ENCODE measurements around the gene UBE2U.
A peak's percentile ranks its signal among the peaks of the same experiment; 100 is the strongest.

UBE2U gene

GRCh38 chr1:64179588-64179987, 23.8 kb upstream of the UBE2U start:
- DNase-seq (no peak), ATAC-seq (no peak)
- Mint-ChIP-seq H3K27ac (no peak overlapping the region), H3K27me3 (peaks cover 6% of the 10 kb centered on the region), H3K9me3 (no peaks in the 10 kb centered on the region), H3K4me1 (peaks cover 3% of the 10 kb centered on the region), H3K4me3 (no peak overlapping the region), H3K36me3 (ENCODE audit: low read depth) (no peaks in the 10 kb centered on the region)

- H3K4me1 Mint-ChIP-seq, result no peaks in the 10 kb centered on the region
- no peak for DNase-seq
- no peaks in the 10 kb centered on the region for H3K9me3 Mint-ChIP-seq
- no peak for ATAC-seq
- no peak overlapping the region for H3K27ac Mint-ChIP-seq
- no peak overlapping the region for H3K4me3 Mint-ChIP-seq
- no peaks in the 10 kb centered on the region for H3K36me3 Mint-ChIP-seq (ENCODE audit: low read depth)
- peaks cover 4% of the 10 kb centered on the region for H3K27me3 Mint-ChIP-seq
Measured at GRCh38 chr1:64182207-64182606, 21.2 kb upstream of the UBE2U start.

- no peaks in the 10 kb centered on the region for H3K9me3 Mint-ChIP-seq
- DNase-seq, result no peak
- ATAC-seq, result no peak
- no peak overlapping the region for H3K27ac Mint-ChIP-seq
- H3K4me3 Mint-ChIP-seq, result no peak overlapping the region
- H3K4me1 Mint-ChIP-seq, result no peaks in the 10 kb centered on the region
- H3K27me3 Mint-ChIP-seq, result peaks cover 4% of the 10 kb centered on the region
- H3K36me3 Mint-ChIP-seq (ENCODE audit: low read depth), result no peaks in the 10 kb centered on the region
Measured at GRCh38 chr1:64183395-64184002, 19.9 kb upstream of the UBE2U start.

GRCh38 chr1:64184003-64184440, 19.4 kb upstream of the UBE2U start:
- Mint-ChIP-seq H3K27me3 (peaks cover 4% of the 10 kb centered on the region), H3K4me3 (no peak overlapping the region), H3K9me3 (no peaks in the 10 kb centered on the region), H3K27ac (no peak overlapping the region), H3K4me1 (no peaks in the 10 kb centered on the region), H3K36me3 (ENCODE audit: low read depth) (no peaks in the 10 kb centered on the region)
- DNase-seq (no peak), ATAC-seq (no peak)

GRCh38 chr1:64186138-64186897, 17.1 kb upstream of the UBE2U start:
- DNase-seq, result no peak
- H3K27me3 Mint-ChIP-seq, result peaks cover 4% of the 10 kb centered on the region

GRCh38 chr1:64186898-64187280, 16.5 kb upstream of the UBE2U start:
- no peak overlapping the region for H3K27ac Mint-ChIP-seq
- H3K9me3 Mint-ChIP-seq, result no peaks in the 10 kb centered on the region
- H3K27me3 Mint-ChIP-seq, result peaks cover 3% of the 10 kb centered on the region
- ATAC-seq (no peak), DNase-seq (no peak)
- no peaks in the 10 kb centered on the region for H3K4me1 Mint-ChIP-seq
- no peak overlapping the region for H3K4me3 Mint-ChIP-seq
- H3K36me3 Mint-ChIP-seq (ENCODE audit: low read depth), result no peaks in the 10 kb centered on the region

More at GRCh38 chr1:64186138-64186897, 17.1 kb upstream of the UBE2U start:
- Mint-ChIP-seq H3K4me3 (no peak overlapping the region), H3K9me3 (no peaks in the 10 kb centered on the region), H3K27ac (no peak overlapping the region), H3K4me1 (no peaks in the 10 kb centered on the region), H3K36me3 (ENCODE audit: low read depth) (no peaks in the 10 kb centered on the region)
- ATAC-seq, result no peak

- no peaks in the 10 kb centered on the region for H3K36me3 Mint-ChIP-seq (ENCODE audit: low read depth)
- no peak for DNase-seq
- H3K27ac Mint-ChIP-seq, result no peak overlapping the region
- H3K27me3 Mint-ChIP-seq, result no peaks in the 10 kb centered on the region
- ATAC-seq, result no peak
- H3K9me3 Mint-ChIP-seq, result no peaks in the 10 kb centered on the region
- H3K4me1 Mint-ChIP-seq, result no peaks in the 10 kb centered on the region
- no peak overlapping the region for H3K4me3 Mint-ChIP-seq
Measured at GRCh38 chr1:64187646-64188045, 15.8 kb upstream of the UBE2U start.

GRCh38 chr1:64192290-64192689, 11.1 kb upstream of the UBE2U start:
- no peak overlapping the region for H3K27ac Mint-ChIP-seq
- H3K9me3 Mint-ChIP-seq, result no peaks in the 10 kb centered on the region
- H3K4me1 Mint-ChIP-seq, result no peaks in the 10 kb centered on the region
- no peak overlapping the region for H3K4me3 Mint-ChIP-seq
- no peaks in the 10 kb centered on the region for H3K36me3 Mint-ChIP-seq (ENCODE audit: low read depth)
- H3K27me3 Mint-ChIP-seq, result no peaks in the 10 kb centered on the region
- no peak for DNase-seq
- ATAC-seq, result no peak

GRCh38 chr1:64194168-64195080, 9.0 kb upstream of the UBE2U start:
- no peaks in the 10 kb centered on the region for H3K9me3 Mint-ChIP-seq
- no peaks in the 10 kb centered on the region for H3K36me3 Mint-ChIP-seq (ENCODE audit: low read depth)
- ATAC-seq, result no peak
- no peak for DNase-seq
- no peak overlapping the region for H3K27ac Mint-ChIP-seq
- no peak overlapping the region for H3K4me3 Mint-ChIP-seq
- H3K27me3 Mint-ChIP-seq, result no peaks in the 10 kb centered on the region
- H3K4me1 Mint-ChIP-seq, result peaks cover 5% of the 10 kb centered on the region

- no peaks in the 10 kb centered on the region for H3K27me3 Mint-ChIP-seq
- no peaks in the 10 kb centered on the region for H3K9me3 Mint-ChIP-seq
Measured at GRCh38 chr1:64195081-64195395, 8.4 kb upstream of the UBE2U start.

GRCh38 chr1:64196074-64196870, 7.2 kb upstream of the UBE2U start:
- H3K27ac Mint-ChIP-seq, result no peak overlapping the region
- ATAC-seq (no peak), DNase-seq (no peak)
- H3K36me3 Mint-ChIP-seq (ENCODE audit: low read depth), result no peaks in the 10 kb centered on the region
- peaks cover 5% of the 10 kb centered on the region for H3K4me1 Mint-ChIP-seq
- H3K27me3 Mint-ChIP-seq, result no peaks in the 10 kb centered on the region
- H3K9me3 Mint-ChIP-seq, result no peaks in the 10 kb centered on the region
- H3K4me3 Mint-ChIP-seq, result no peak overlapping the region

More at GRCh38 chr1:64195081-64195395, 8.4 kb upstream of the UBE2U start:
- Mint-ChIP-seq H3K4me3 (no peak overlapping the region), H3K4me1 (peaks cover 5% of the 10 kb centered on the region), H3K27ac (no peak overlapping the region), H3K36me3 (ENCODE audit: low read depth) (no peaks in the 10 kb centered on the region)
- ATAC-seq (no peak), DNase-seq (no peak)

- no peaks in the 10 kb centered on the region for H3K9me3 Mint-ChIP-seq
- no peaks in the 10 kb centered on the region for H3K36me3 Mint-ChIP-seq (ENCODE audit: low read depth)
- peaks cover 5% of the 10 kb centered on the region for H3K4me1 Mint-ChIP-seq
- no peak for ATAC-seq
- no peak overlapping the region for H3K27ac Mint-ChIP-seq
- no peak overlapping the region for H3K4me3 Mint-ChIP-seq
- no peak for DNase-seq
- H3K27me3 Mint-ChIP-seq, result no peaks in the 10 kb centered on the region
Measured at GRCh38 chr1:64197076-64197475, 6.3 kb upstream of the UBE2U start.

GRCh38 chr1:64199154-64199553, 4.3 kb upstream of the UBE2U start:
- Mint-ChIP-seq H3K27ac (no peak overlapping the region), H3K36me3 (ENCODE audit: low read depth) (no peaks in the 10 kb centered on the region), H3K9me3 (no peaks in the 10 kb centered on the region), H3K4me3 (no peak overlapping the region), H3K4me1 (peaks cover 5% of the 10 kb centered on the region), H3K27me3 (peaks cover 5% of the 10 kb centered on the region)
- ATAC-seq (peak; percentile 65), DNase-seq (no peak)

- Mint-ChIP-seq H3K36me3 (ENCODE audit: low read depth) (no peaks in the 10 kb centered on the region), H3K4me1 (peaks cover 5% of the 10 kb centered on the region), H3K9me3 (no peaks in the 10 kb centered on the region), H3K27ac (no peak overlapping the region), H3K27me3 (peaks cover 5% of the 10 kb centered on the region), H3K4me3 (no peak overlapping the region)
- ATAC-seq (no peak), DNase-seq (no peak)
Measured at GRCh38 chr1:64200064-64200463, 3.4 kb upstream of the UBE2U start.
